GM12892 (cell line): ENCODE data around the gene STX19.

Experiments used
- POLR2A ChIP-seq: IDR thresholded peaks from 2 replicates; pipeline ENCODE4 v1.6.1; 2011; ENCODE audit warnings: low read depth, low read length, control low read depth
- POLR2AphosphoS5 ChIP-seq: IDR thresholded peaks from 2 replicates; pipeline ENCODE4 v1.6.1; 2011; ENCODE audit warnings: low read depth, low read length, control low read depth

DNA sequence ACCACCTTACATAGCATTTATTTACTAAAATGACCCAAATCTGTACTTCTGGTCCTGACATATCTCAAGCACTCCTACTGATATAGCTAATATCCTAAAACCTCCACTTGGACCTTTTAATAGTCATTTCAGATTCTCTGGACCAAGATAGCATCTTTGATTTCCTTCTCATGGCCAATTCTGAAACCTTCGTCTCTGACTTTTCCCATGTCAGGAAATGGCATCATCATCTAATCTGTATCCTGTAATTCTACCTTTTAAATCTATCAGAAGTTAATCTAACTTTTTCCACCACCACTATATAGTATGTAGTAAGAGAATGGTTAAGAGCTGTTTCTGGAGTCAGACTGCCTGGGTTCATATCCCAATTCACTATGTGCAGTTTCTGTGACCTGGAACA, 16.2 kb downstream of the STX19 start:
- TF ChIP-seq POLR2A (no peak), POLR2AphosphoS5 (no peak)
